ENCODE measurements around the gene PKD1L1. TPM values are rescaled to one million over a fixed set of nuclear protein-coding genes. Genes with fewer than 3 reads are reported as not detected.
"Not testable (repeated sequence)": the region's sequence is repeated elsewhere in the genome, so short reads cannot be mapped to it uniquely, and the experiment has no call there.

Gene PKD1L1
- total RNA-seq, 2 experiments from 2014 or later: 0.06 to 0.19 TPM

GRCh38 chr7:47931005-47932004, 17.0 kb downstream of the PKD1L1 start:
- H3K27me3 Mint-ChIP-seq: no peaks in the 10 kb centered on the region
- no peak for DNase-seq
- CTCF ChIA-PET: no interaction called here
- no peaks in the 10 kb centered on the region for H3K9me3 Mint-ChIP-seq (ENCODE audit: low read depth)
- H3K27ac Mint-ChIP-seq: no peak overlapping the region
- peaks cover 2% of the 10 kb centered on the region for H3K36me3 Mint-ChIP-seq
- ATAC-seq: no peak
- H3K4me3 Mint-ChIP-seq: no peak overlapping the region
- H3K4me1 Mint-ChIP-seq: peaks cover 3% of the 10 kb centered on the region

DNA sequence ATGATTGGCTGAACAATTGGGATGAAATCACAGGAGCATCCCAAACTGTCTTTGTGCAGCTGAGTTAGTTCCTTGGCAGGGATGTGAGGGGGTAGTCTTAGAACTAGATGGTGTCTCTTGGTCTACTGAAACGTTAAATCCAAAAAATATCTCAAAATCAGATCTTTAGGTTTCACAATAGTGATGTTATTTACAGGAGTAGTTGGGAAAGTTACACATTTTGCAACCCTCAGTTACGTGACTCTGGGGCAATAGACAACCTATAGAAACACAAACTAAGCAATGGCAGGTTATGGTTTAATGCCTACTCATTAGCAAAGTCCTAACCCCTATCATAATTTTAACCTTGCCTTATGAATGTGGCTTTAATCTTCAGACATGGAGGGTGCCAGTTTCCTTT, 24.0 kb downstream of the PKD1L1 start:
- CTCF ChIA-PET: no interaction called here

GRCh38 chr7:47923081-47923875, 25.0 kb downstream of the PKD1L1 start:
- H3K4me1 Mint-ChIP-seq, CTCF ChIA-PET: not testable (repeated sequence)
- H3K27me3 Mint-ChIP-seq: peaks cover 10% of the 10 kb centered on the region

More for the DNA sequence above, 24.0 kb downstream of the PKD1L1 start:
- DNase-seq (no peak), ATAC-seq (no peak)
- peaks cover 1% of the 10 kb centered on the region for H3K36me3 Mint-ChIP-seq
- H3K4me3 Mint-ChIP-seq: no peak overlapping the region
- no peak overlapping the region for H3K27ac Mint-ChIP-seq
- no peaks in the 10 kb centered on the region for H3K4me1 Mint-ChIP-seq
- H3K27me3 Mint-ChIP-seq: peaks cover 8% of the 10 kb centered on the region
- peaks cover 3% of the 10 kb centered on the region for H3K9me3 Mint-ChIP-seq (ENCODE audit: low read depth)

GRCh38 chr7:47916514-47916913, 31.8 kb downstream of the PKD1L1 start:
- H3K4me3 Mint-ChIP-seq; ATAC-seq; H3K9me3 Mint-ChIP-seq (ENCODE audit: low read depth); DNase-seq; H3K4me1 Mint-ChIP-seq; H3K27ac Mint-ChIP-seq; H3K36me3 Mint-ChIP-seq; CTCF ChIA-PET: not testable (repeated sequence)
- peaks cover 20% of the 10 kb centered on the region for H3K27me3 Mint-ChIP-seq

More at GRCh38 chr7:47923081-47923875, 25.0 kb downstream of the PKD1L1 start:
- H3K4me3 Mint-ChIP-seq; ATAC-seq; H3K27ac Mint-ChIP-seq; H3K9me3 Mint-ChIP-seq (ENCODE audit: low read depth); DNase-seq; H3K36me3 Mint-ChIP-seq: not testable (repeated sequence)

DNA sequence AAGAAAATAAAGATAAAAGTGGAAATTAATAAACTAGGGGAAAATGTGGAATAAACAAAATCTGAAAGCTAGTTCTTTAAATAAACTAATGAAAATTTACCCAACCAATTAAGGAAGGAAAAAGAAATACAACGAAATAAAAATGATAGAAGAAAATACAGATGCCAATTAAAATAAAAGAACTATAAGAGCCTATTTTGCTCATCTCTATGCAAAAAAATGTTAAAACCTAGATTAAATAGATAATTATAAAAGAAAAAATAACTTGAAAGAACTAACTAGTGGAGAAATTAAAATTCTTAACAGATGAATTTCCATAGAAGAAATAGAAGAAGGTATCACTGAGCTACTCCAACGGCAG, 32.7 kb downstream of the PKD1L1 start:
- Mint-ChIP-seq H3K9me3 (ENCODE audit: low read depth) (peaks cover 4% of the 10 kb centered on the region), H3K4me1 (no peaks in the 10 kb centered on the region), H3K27me3 (peaks cover 18% of the 10 kb centered on the region), H3K27ac (no peak overlapping the region), H3K4me3 (no peak overlapping the region), H3K36me3 (peaks cover 1% of the 10 kb centered on the region)
- ATAC-seq (no peak), DNase-seq (no peak)
- CTCF ChIA-PET: no interaction called here

GRCh38 chr7:47914717-47915615, 33.3 kb downstream of the PKD1L1 start:
- CTCF ChIA-PET: no interaction called here
- no peak overlapping the region for H3K4me3 Mint-ChIP-seq
- ATAC-seq (no peak), DNase-seq (no peak)
- no peaks in the 10 kb centered on the region for H3K4me1 Mint-ChIP-seq
- peaks cover 15% of the 10 kb centered on the region for H3K27me3 Mint-ChIP-seq
- no peaks in the 10 kb centered on the region for H3K36me3 Mint-ChIP-seq
- no peak overlapping the region for H3K27ac Mint-ChIP-seq
- H3K9me3 Mint-ChIP-seq (ENCODE audit: low read depth): peaks cover 4% of the 10 kb centered on the region

- no peaks in the 10 kb centered on the region for H3K4me1 Mint-ChIP-seq
- H3K9me3 Mint-ChIP-seq (ENCODE audit: low read depth): no peaks in the 10 kb centered on the region
- no peaks in the 10 kb centered on the region for H3K36me3 Mint-ChIP-seq
- CTCF ChIA-PET: no interaction called here
- DNase-seq (no peak), ATAC-seq (no peak)
- H3K4me3 Mint-ChIP-seq: no peak overlapping the region
- H3K27me3 Mint-ChIP-seq: peaks cover 13% of the 10 kb centered on the region
- H3K27ac Mint-ChIP-seq: no peak overlapping the region
Measured at GRCh38 chr7:47912332-47912731, 35.9 kb downstream of the PKD1L1 start.

- H3K36me3 Mint-ChIP-seq: no peaks in the 10 kb centered on the region
- no peak overlapping the region for H3K27ac Mint-ChIP-seq
- ATAC-seq (no peak), DNase-seq (no peak)
- no peak overlapping the region for H3K4me3 Mint-ChIP-seq
- no peaks in the 10 kb centered on the region for H3K4me1 Mint-ChIP-seq
- CTCF ChIA-PET: no interaction called here
- H3K27me3 Mint-ChIP-seq: peaks cover under 1% of the 10 kb centered on the region
- H3K9me3 Mint-ChIP-seq (ENCODE audit: low read depth): no peaks in the 10 kb centered on the region
Measured at GRCh38 chr7:47908720-47909119, 39.5 kb downstream of the PKD1L1 start.

GRCh38 chr7:47907981-47908616, 40.2 kb downstream of the PKD1L1 start:
- no peaks in the 10 kb centered on the region for H3K36me3 Mint-ChIP-seq
- no peak for DNase-seq
- no peaks in the 10 kb centered on the region for H3K27me3 Mint-ChIP-seq
- no peaks in the 10 kb centered on the region for H3K9me3 Mint-ChIP-seq (ENCODE audit: low read depth)
- no peak overlapping the region for H3K4me3 Mint-ChIP-seq
- no peak for ATAC-seq
- CTCF ChIA-PET: no interaction called here
- H3K27ac Mint-ChIP-seq: no peak overlapping the region
- H3K4me1 Mint-ChIP-seq: no peaks in the 10 kb centered on the region

- H3K4me1 Mint-ChIP-seq: no peaks in the 10 kb centered on the region
- CTCF ChIA-PET: no interaction called here
- ATAC-seq (no peak), DNase-seq (no peak)
- H3K27me3 Mint-ChIP-seq: peaks cover under 1% of the 10 kb centered on the region
- H3K9me3 Mint-ChIP-seq (ENCODE audit: low read depth): no peaks in the 10 kb centered on the region
- H3K36me3 Mint-ChIP-seq: no peaks in the 10 kb centered on the region
- H3K4me3 Mint-ChIP-seq: no peak overlapping the region
- no peak overlapping the region for H3K27ac Mint-ChIP-seq
Measured at GRCh38 chr7:47906883-47907282, 41.4 kb downstream of the PKD1L1 start.

GRCh38 chr7:47905076-47905920, 43.0 kb downstream of the PKD1L1 start:
- Mint-ChIP-seq H3K4me1 (no peaks in the 10 kb centered on the region), H3K27me3 (peaks cover 2% of the 10 kb centered on the region), H3K4me3 (no peak overlapping the region), H3K9me3 (ENCODE audit: low read depth) (no peaks in the 10 kb centered on the region), H3K27ac (no peak overlapping the region), H3K36me3 (no peaks in the 10 kb centered on the region)
- DNase-seq: no peak
- ATAC-seq: no peak
- CTCF ChIA-PET: no interaction called here

DNA sequence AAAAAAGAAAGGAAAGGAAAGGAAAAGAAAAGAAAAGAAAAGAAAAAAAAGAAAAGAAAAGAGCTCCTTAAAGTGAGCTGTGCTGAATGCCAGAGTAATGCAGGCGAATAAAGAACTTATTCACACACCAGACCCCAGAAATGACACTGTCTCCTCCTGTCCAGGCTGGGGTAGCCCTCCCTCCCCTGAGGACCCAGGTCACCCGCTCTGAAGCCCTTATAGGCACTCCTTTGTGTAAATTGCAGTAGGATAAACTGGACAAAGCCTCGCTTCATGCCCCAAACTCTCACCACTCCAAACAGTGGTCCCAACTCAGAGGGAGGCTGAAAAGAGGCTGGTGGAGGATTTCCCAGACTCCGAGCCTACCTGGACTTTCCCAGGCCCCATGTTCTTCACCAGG, 46.3 kb downstream of the PKD1L1 start:
- ATAC-seq (no peak), DNase-seq (no peak)
- Mint-ChIP-seq H3K27ac (no peak overlapping the region), H3K4me3 (no peak overlapping the region), H3K27me3 (peaks cover 9% of the 10 kb centered on the region), H3K4me1 (no peaks in the 10 kb centered on the region), H3K9me3 (ENCODE audit: low read depth) (no peaks in the 10 kb centered on the region), H3K36me3 (no peaks in the 10 kb centered on the region)
- CTCF ChIA-PET: no interaction called here
